ENCODE data around the gene SRC.
A peak's percentile ranks its signal among the peaks of the same experiment; 100 is the strongest.

The SRC gene

DNA sequence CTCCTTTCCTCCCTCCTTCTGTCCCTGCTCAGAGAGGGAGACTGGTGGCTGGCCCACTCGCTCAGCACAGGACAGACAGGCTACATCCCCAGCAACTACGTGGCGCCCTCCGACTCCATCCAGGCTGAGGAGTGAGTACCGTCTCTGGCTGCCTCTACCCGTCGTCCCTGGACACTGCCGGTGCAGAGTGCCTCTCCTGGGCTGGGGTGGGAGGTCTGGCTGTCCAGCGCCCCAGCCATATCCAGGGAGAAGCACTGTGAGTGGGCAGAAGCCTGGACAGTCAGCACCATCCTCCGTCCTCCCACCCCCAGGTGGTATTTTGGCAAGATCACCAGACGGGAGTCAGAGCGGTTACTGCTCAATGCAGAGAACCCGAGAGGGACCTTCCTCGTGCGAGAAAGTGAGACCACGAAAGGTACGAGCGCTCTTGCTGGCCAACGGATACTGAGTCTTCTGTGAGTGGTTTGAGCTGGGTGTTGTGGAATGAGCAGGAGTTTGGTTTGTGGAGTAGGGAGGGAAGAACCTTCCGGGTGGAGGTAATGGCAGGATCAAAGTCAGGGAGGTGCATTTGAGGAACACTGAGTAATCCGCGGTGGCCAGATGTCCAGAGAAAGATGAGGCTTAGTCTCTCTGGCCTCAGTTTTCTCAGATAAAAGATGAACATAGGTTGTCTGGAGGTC lies 48.1 kb downstream of the SRC start:
- no peak for DNase-seq (ENCODE audit: low read depth in 1 of 2, low spot score in 1 of 2)

DNA sequence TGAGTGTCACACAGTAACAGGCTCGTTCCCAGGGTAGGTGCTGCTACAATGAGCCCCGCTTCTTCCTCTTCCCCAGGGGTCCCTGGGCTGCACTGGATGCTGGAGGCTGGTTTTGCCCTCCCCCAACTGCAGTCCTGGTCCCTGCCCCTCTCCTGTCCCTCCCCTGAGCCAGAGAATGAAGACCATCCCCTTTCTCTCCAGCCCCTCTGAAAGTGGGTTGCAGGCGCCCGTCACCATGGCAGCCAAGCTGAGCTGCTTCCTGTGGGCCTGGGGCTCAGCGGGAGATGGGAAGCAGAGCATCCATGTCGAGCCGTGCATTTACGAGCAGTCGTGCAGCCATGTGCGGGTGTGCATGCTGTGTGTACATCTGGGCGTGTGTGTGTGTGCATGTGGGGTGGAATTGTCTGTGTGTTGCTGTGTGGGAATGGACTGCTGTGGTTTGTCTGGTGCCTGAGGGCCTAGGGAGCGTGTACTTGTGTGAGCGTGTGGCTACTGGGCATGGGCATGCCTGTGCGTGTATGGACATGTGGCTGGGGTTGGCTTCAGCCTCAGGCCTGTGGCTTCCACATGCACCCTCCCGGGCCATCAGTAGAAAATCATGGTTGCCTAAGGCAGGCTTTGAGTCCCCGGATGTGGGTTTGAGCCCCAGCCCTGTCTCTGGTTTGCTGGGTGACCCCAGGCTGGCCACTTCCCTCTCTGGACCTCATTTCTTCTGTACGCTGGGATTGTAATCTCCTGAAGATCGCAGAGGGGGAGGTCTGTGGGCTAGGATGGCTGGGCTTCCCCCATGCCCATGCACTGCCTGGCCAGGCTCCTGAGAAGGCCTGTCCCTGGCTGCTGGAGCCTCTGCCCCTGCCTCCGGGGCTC lies 48.8 kb downstream of the SRC start:
- DNase-seq (ENCODE audit: low read depth in 1 of 2, low spot score in 1 of 2), result no peak

DNA sequence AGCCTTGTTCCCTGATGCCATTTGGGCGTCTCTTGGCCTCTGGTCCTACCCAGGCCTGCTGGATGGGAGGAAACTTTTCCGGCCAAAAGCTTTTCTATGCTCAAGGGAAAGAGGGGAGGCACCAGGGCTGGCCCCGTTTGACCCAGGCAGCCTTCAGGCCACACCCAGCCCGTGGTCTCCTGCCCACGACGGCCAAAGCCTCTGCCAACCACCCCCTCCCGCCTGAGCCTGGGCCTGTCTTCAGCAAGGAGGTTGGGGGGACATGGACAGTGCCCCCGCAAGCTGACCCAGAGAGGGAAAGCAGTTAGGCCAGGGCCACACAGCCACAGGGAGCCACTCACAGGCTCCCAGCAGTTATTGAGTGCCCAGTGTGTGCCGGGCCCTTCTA lies 49.5 kb downstream of the SRC start:
- DNase-seq (ENCODE audit: low read depth in 1 of 2, low spot score in 1 of 2), result no peak

DNA sequence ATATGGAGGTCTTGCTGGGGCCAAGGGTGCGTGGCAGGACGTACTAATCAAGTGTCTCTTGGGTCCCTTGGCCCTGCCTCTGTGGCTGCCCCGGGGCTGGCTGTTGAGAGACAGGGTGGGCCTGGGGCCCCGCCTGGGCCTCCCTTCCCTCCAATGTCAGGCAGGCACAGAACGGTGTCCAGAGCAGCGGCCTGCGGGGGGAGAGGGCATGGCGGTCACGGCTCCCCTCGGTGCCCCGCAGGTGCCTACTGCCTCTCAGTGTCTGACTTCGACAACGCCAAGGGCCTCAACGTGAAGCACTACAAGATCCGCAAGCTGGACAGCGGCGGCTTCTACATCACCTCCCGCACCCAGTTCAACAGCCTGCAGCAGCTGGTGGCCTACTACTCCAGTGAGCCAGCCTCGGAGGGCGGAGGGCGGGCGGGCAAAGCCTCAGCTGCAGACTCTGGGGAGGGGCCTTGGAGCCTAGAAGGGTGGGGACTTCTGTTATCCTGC lies 50.0 kb downstream of the SRC start:
- no peak for DNase-seq (ENCODE audit: low read depth in 1 of 2, low spot score in 1 of 2)

DNA sequence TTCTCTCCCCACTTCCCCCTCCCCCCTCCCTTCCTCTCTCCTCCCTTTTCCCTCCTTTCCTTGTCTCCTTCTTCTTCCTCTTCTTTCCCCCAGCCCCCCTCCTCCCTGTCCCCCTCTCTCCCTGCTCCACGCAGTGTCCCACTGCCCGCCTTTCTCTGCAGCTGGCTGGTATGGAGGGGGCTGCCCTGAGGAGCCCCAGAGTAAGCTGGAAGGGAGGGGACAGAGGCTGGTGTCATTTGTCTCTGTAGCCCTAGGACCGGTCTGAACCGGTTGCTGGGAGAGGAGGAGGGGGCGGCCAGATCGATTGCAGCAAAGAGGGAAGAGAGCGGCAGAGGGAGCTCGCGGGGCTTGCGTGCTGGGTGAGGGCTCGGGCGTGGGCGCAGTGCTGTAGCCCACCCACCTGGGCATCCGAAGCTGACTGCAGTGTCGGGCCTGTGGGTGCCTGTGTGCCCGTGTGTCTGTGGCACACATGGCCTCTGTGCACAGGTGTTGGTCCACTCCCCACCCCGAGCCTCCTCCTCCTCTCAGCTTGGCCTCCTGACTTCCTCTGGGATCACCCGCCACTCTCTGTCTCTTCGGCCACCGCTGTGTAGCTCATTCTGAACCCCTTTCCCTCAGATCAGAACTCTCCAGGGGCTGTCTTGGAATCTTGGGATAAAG lies 50.6 kb downstream of the SRC start:
- DNase-seq (ENCODE audit: low read depth in 1 of 2, low spot score in 1 of 2), result no peak

DNA sequence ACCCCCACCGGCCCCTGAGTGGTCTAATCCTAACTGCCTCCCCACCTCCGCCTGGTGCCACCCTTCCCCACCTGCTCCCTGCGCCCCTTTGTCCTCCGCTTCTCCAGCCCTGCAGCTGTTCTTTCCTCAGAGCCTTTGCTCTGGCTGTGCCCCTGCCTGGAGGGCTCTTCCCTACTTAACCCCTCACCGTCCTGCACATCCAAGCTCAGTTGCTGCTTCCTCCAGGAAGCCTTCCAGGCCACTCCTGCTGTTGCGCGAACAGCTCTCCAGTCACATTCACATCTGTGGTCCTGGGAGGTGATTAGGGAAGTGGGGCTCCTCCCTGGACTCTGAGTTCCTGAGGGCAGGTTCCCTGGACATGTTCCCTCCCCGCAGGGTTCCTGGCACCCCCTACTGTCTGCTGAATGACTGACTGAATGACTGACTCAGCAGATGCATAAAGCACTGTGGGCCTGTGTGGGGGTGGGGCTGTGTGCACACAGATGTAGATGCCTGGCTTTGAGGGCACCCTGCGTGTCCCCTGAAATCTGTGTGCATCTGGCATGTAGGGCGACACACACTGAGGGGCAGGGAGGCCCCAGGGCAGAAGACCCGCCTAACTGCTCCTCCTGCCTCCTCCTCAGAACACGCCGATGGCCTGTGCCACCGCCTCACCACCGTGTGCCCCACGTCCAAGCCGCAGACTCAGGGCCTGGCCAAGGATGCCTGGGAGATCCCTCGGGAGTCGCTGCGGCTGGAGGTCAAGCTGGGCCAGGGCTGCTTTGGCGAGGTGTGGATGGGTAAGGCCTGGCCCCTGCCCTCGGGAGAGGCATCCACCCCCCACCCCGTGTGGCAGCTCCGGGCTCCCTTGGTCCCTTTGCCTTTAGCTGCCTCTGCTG lies 51.4 kb downstream of the SRC start:
- DNase-seq (ENCODE audit: low read depth in 1 of 2, low spot score in 1 of 2), result no peak

DNA sequence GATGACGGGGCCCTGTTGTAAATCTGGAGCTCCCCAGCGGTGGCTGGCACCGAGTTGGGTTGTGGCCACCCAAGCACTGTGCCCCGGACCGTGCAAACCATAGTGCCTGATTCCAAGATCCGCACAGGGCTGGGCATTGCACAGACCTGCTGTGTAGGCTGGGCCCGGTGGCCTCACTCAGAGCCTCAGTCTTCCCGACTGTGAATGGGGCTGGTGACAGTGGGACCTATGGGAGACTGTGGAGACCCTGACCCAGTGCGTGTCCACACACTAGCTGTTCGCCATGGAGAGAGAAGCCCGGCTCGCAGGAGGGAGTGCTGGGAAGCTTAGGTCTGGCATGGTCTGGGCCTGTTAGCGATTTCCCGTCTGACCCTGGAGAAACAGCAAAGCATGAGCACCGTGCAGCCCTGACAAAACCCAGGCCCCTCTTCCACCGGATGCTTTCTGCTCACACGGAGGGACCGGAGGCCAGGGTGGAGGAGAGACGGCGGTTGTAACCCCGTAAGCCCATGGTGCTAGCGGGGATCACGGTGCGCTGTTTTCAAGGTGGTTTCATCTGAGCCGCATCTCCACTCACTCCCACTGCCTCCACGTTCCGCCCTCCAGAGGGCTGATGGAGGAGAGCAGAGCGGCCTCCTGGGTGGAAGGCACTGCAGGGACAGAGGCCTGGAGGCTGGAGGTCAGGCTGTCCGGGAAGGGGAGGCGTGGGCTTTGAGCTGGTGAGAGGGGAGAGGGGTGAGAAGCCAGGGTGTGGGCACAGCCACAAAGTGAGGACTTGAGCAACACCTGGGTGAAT lies 52.2 kb downstream of the SRC start:
- DNase-seq (ENCODE audit: low read depth in 1 of 2, low spot score in 1 of 2), result no peak

DNA sequence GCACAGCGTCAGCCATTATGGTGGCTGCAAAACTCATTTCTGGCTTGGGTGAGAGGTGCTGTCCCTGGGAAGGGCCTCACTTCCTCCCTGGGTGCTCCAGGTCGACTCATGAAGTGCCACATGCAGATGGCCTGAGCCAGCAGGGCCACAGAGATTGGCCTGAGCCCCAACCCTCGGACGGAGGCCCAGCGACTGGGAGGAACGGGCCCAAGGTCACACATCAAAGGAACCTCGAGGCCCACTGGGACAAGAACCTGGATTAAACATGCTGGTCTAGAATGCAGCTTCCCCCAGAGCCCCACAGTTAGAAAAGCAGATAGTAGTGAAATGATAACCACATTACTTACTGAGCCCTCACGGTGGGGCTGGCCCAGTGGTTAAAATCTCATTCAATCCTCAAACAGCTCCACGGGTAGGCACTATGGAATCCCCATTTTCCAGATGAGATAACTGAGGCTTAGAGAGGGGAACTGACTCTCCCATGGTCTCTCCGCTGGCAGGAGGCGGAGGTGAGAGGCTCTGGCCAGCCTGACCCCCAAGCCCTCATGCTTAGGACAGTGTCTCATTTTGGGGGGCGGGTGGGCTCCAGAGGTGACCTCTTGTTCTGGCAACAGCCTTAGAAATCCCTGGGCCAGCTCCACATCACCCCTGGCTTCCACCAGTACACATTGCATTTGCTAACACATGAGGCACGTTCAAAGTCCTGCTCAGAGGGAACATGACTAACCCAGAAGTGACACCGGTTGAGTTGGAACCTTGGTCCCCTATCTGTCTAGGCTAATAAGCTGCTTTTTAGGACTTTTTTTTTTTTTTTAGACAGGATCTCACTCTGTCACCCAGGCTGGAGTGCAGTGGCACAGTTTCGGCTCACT lies 53.0 kb downstream of the SRC start:
- no peak for DNase-seq (ENCODE audit: low read depth in 1 of 2, low spot score in 1 of 2)

DNA sequence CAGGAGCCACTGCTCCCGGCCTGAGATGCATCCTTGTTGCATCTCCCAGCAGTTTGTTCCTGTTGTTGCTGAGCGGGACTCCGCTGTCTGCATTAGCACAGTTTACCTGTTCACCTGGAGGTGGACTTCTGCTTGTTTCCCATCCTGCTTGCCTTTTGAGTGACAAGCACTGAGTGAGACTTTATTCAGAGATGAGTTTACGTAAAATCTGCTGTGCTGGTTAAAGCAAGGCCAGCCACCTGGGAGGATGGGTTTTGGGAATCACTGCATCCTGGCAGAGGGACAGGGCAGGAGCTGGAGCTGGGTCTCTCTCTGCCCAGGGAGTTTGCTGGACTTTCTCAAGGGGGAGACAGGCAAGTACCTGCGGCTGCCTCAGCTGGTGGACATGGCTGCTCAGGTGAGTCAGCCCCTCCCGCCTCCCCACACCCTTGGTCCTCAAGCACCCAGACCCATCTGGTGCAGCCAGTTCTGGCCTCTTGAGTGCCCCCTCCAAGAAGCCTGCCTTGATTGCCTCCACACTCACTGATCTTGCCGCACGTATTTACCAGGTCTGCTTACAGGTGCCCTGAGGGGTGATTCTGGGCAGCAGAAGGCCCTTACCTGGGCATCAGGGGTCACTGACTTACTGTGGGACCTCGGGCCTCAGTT lies 55.5 kb downstream of the SRC start:
- DNase-seq (ENCODE audit: low read depth in 1 of 2, low spot score in 1 of 2), result no peak

DNA sequence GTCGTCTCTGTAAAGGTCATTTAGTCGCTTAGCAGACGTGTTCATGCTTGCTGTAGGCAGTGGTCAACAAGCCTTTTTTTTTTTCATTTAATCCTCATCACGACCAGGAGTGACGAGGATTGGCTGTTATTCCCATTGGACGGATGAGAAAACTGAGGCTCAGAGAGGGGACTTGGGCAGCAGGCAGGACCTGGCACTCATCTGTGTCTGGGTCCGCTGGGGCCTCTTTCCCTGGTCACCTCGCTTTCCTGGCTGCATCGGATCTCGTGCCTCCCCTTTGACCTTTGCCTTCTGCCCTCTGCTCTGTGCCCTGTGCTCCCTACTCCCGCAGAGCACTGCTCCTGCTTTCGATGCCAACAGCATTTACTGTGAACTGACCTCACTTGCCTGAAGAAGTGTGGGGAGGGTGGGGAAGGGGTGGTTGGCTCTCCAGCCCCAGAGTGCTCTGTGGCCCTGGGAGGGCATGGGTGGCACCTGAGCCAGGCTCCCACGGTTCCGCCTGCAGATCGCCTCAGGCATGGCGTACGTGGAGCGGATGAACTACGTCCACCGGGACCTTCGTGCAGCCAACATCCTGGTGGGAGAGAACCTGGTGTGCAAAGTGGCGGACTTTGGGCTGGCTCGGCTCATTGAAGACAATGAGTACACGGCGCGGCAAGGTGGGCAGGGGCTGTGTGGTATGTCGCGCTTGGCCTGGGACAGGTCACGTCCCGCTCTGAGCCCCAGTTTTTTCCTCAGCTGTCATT lies 56.2 kb downstream of the SRC start:
- DNase-seq (ENCODE audit: low read depth in 1 of 2, low spot score in 1 of 2), result no peak

DNA sequence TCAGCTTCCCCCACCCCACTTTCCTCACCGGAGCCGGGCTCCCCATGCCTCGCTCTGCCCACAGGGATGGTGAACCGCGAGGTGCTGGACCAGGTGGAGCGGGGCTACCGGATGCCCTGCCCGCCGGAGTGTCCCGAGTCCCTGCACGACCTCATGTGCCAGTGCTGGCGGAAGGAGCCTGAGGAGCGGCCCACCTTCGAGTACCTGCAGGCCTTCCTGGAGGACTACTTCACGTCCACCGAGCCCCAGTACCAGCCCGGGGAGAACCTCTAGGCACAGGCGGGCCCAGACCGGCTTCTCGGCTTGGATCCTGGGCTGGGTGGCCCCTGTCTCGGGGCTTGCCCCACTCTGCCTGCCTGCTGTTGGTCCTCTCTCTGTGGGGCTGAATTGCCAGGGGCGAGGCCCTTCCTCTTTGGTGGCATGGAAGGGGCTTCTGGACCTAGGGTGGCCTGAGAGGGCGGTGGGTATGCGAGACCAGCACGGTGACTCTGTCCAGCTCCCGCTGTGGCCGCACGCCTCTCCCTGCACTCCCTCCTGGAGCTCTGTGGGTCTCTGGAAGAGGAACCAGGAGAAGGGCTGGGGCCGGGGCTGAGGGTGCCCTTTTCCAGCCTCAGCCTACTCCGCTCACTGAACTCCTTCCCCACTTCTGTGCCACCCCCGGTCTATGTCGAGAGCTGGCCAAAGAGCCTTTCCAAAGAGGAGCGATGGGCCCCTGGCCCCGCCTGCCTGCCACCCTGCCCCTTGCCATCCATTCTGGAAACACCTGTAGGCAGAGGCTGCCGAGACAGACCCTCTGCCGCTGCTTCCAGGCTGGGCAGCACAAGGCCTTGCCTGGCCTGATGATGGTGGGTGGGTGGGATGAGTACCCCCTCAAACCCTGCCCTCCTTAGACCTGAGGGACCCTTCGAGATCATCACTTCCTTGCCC lies 57.4 kb downstream of the SRC start:
- DNase-seq (ENCODE audit: low read depth in 1 of 2, low spot score in 1 of 2), result no peak

DNA sequence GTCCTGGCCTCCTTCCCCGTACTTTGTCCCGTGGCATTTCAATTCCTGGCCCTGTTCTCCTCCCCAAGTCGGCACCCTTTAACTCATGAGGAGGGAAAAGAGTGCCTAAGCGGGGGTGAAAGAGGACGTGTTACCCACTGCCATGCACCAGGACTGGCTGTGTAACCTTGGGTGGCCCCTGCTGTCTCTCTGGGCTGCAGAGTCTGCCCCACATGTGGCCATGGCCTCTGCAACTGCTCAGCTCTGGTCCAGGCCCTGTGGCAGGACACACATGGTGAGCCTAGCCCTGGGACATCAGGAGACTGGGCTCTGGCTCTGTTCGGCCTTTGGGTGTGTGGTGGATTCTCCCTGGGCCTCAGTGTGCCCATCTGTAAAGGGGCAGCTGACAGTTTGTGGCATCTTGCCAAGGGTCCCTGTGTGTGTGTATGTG lies 58.5 kb downstream of the SRC start:
- no peak for DNase-seq (ENCODE audit: low read depth in 1 of 2, low spot score in 1 of 2)

DNA sequence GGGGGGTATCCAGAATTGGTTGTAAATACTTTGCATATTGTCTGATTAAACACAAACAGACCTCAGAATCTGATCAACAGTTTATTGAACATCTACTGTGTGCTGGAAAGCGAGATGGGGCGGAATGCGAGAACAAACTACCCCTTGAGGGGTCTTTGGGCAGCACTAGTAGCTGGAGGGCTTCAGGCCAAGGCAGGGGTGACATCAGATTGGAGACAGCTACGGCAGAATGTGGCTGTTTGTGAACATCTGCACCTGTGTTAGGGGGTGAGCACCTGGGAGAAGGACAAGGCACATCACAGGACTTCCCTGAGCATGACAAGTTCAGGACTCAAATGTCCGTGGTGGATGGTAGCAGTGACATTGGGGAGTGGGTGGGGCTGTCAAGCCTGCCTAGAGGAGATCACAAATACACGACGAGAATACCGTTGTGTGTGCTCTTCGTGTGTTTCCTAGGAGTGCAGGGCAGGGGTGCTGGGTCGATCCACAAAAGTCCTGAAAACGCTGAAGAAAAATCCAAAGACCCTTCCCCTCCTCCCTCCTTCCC lies 59.5 kb downstream of the SRC start:
- DNase-seq (ENCODE audit: low read depth in 1 of 2, low spot score in 1 of 2), result no peak

DNA sequence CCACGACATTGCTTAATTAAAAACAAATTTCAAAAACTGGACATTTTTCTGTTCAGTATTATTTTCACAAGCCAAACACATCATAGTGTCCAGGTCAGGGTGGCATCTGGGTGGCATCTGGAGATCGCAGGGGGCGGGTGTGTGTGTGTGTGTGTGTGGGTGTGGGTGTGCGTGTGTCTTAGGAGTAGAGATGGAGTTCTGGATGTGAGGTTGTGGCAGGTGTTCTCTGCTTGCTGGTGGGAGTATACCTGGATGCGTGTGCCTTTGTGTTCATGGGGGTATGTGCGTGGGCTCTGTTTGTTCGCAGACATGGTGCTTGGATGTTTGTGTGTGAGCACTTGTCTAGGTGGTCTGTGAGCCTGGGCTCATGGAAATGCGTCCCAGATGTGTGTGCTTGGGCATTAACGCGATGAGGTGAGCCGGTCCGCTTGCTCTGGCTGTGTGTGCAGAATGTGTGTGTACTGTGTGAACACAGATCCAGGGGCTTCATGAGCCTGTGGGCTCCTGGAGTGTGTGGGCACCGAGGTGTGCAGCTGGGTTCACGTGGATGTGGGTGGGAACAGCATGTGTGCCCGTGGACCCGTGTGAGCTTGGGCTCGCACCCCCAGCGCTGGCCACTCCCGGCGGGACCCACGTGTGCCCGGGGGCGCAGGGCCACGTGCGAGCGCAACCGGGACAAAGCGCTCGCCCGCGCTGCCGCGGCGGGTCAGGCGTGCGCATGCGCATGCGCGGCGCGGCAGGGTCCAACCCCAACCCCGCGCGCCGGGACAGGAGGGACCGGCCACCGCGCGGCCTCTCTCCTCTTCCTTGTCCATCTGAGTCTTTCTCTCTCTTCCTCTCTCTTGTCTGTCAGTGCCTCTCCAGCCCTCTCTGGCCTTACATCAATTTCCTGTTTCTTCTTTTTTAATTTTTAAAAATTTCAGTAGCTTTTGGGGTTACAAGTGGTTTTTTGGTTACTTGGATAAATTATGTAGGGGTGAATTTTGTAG lies 60.4 kb downstream of the SRC start:
- DNase-seq (ENCODE audit: low read depth in 1 of 2, low spot score in 1 of 2), result peak in 1 of 2 donors; percentile 16

DNA sequence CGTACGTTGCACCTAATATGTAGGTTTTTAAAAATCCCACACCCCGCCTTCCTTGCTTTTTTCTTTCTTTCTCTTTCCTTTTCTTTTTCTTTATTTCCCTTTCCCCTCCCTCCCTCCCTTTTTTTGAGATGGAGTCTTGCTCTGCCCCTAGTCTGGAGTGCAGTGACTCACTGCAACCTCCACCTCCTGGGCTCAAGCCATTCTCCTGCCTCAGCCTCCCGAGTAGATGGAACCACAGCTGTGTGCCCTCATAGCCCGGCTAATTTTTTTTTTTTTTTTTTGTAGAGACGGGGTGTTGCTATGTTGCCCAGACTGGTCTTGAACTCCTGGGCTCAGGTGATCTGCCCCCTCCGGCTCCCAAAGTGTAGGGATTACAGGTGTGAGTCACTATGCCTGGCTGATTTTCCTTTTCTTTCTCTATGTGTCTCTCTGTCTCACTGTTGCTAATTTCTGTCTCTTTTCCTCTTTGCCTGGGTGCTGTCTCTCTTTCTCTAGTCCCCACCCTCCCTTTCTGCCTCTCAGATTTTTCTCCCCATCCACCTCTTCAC lies 61.2 kb downstream of the SRC start:
- DNase-seq (ENCODE audit: low read depth in 1 of 2, low spot score in 1 of 2), result no peak

Data from activated CD4-positive, alpha-beta T cell treated with anti-CD3 and anti-CD28 coated beads, Interleukin-2, amount 50 U/mL, for 24 hours (primary cell).